ENCODE measurements around the gene FHIT. TPM values are rescaled to one million over a fixed set of nuclear protein-coding genes. Genes with fewer than 3 reads are reported as not detected.

Gene FHIT
- total and polyA plus RNA-seq, 10 of the 15 experiments (the other 5 are each of a cell fraction or from before 2014, with no cell fraction given), result 4.2 to 14.9 (median 9.4) TPM

DNA sequence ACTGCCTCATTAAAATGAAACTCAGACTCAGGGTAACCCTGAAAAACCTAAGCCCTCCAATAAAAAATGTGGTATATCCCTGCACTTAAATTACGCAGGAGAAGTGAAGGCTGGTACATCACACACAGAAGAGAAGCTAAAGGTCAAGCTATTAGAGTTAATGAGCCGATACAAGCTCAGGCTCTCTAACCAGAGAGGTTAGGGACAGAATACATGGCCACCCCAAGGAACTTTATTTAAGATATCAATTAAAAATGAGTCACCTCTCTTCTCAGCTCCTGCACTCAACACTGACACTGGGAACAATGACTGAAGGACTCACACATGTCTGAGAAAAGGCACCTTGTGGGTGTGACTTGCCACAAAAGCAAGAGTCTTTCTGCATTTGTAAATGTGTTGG is 1400.8 kb downstream of the FHIT start:
- FAIRE-seq, result no peak

More for the DNA sequence above, 1400.8 kb downstream of the FHIT start:
- WGBS (ENCODE audit: insufficient coverage, insufficient replicate concordance, low lambda C conversion rate, missing lambda C conversion rate), result 23% methylated on average over 2 of the region's 2 CpGs
- H2AFZ ChIP-seq (ENCODE audit: control insufficient read depth, low read depth, low read length), result no peak overlapping the region
- CTCF ChIA-PET, result interaction anchor here (2.0 to 10.6 kb wide), 3 partner anchors 9 to 537 kb away, joined by 7 to 119 read pairs (median 36); no protein-coding TSS in a partner anchor
- H4K20me1 ChIP-seq (ENCODE audit: control insufficient read depth, insufficient read depth), result no peaks in the 10 kb centered on the region
- no peak overlapping the region for H3K9ac ChIP-seq (ENCODE audit: control insufficient read depth, insufficient read depth, low read length)
- no peaks in the 10 kb centered on the region for H3K36me3 ChIP-seq (ENCODE audit: control insufficient read depth in 2 of 2, insufficient read depth in 2 of 2, low read length in 1 of 2)
- in situ Hi-C loops (cut with MboI) (no loop called here), intact Hi-C loops (cut with micrococcal nuclease; ENCODE audit: unreplicated experiment) (loop anchor here (10.0 kb wide), 1 partner anchor 856 kb away; no protein-coding TSS in a partner anchor)
- H3K79me2 ChIP-seq (ENCODE audit: control insufficient read depth, insufficient read depth, low read length), result no peaks in the 10 kb centered on the region
- H3K4me1 ChIP-seq (ENCODE audit: control insufficient read depth, insufficient read depth, low read length), result no peaks in the 10 kb centered on the region
- no peak overlapping the region for H3K4me2 ChIP-seq (ENCODE audit: control insufficient read depth, insufficient read depth)
- SMC1A ChIA-PET (ENCODE audit: uncharacterized antibody, unreplicated experiment), result interaction anchor here (1.0 to 1.5 kb wide), 4 partner anchors 10 to 293 kb away, joined by 3 to 4 read pairs (median 3); no protein-coding TSS in a partner anchor
- POLR2A ChIA-PET, result no interaction called here
- H3K4me3 ChIP-seq, result no peak overlapping the region
- no peak for TF ChIP-seq IKZF2 (IDR thresholded peaks at IDR 0.05)
- TF ChIP-seq, protein P1, sequence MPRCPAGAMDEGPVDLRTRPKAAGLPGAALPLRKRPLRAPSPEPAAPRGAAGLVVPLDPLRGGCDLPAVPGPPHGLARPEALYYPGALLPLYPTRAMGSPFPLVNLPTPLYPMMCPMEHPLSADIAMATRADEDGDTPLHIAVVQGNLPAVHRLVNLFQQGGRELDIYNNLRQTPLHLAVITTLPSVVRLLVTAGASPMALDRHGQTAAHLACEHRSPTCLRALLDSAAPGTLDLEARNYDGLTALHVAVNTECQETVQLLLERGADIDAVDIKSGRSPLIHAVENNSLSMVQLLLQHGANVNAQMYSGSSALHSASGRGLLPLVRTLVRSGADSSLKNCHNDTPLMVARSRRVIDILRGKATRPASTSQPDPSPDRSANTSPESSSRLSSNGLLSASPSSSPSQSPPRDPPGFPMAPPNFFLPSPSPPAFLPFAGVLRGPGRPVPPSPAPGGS (IDR thresholded peaks at IDR 0.05; ENCODE audit: borderline replicate concordance, insufficient read depth, low read depth, low read length, poor library complexity, severe bottlenecking), result no peak
- TF ChIP-seq, protein P2, sequence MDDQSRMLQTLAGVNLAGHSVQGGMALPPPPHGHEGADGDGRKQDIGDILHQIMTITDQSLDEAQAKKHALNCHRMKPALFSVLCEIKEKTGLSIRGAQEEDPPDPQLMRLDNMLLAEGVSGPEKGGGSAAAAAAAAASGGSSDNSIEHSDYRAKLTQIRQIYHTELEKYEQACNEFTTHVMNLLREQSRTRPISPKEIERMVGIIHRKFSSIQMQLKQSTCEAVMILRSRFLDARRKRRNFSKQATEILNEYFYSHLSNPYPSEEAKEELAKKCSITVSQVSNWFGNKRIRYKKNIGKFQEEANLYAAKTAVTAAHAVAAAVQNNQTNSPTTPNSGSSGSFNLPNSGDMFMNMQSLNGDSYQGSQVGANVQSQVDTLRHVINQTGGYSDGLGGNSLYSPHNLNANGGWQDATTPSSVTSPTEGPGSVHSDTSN (IDR thresholded peaks at IDR 0.05; ENCODE audit: insufficient replicate concordance, low read depth, low read length), result no peak
- TF ChIP-seq, protein P3, sequence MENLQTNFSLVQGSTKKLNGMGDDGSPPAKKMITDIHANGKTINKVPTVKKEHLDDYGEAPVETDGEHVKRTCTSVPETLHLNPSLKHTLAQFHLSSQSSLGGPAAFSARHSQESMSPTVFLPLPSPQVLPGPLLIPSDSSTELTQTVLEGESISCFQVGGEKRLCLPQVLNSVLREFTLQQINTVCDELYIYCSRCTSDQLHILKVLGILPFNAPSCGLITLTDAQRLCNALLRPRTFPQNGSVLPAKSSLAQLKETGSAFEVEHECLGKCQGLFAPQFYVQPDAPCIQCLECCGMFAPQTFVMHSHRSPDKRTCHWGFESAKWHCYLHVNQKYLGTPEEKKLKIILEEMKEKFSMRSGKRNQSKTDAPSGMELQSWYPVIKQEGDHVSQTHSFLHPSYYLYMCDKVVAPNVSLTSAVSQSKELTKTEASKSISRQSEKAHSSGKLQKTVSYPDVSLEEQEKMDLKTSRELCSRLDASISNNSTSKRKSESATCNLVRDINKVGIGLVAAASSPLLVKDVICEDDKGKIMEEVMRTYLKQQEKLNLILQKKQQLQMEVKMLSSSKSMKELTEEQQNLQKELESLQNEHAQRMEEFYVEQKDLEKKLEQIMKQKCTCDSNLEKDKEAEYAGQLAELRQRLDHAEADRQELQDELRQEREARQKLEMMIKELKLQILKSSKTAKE (IDR thresholded peaks at IDR 0.05; ENCODE audit: low read depth, poor library complexity, severe bottlenecking), result no peak
- TF ChIP-seq SRF (IDR thresholded peaks at IDR 0.05; ENCODE audit: low read depth in 2 of 2, low read length in 2 of 2), result no peak
- TF ChIP-seq BCL11A (IDR thresholded peaks at IDR 0.05; ENCODE audit: low read depth, low read length), result no peak
- no peak for TF ChIP-seq NFXL1 (IDR thresholded peaks at IDR 0.05; ENCODE audit: borderline replicate concordance)
- TF ChIP-seq CEBPB (IDR thresholded peaks at IDR 0.05; ENCODE audit: borderline replicate concordance in 1 of 2, low read depth in 2 of 2, low read length in 2 of 2), result no peak
- TF ChIP-seq CBFB (IDR thresholded peaks at IDR 0.05; ENCODE audit: low read depth), result no peak
- TF ChIP-seq BHLHE40 (IDR thresholded peaks at IDR 0.05; ENCODE audit: borderline replicate concordance in 1 of 2, low read depth in 2 of 2, low read length in 1 of 2), result no peak
- TF ChIP-seq HCFC1 (IDR thresholded peaks at IDR 0.05; ENCODE audit: low read length), result no peak
- TF ChIP-seq BACH1 (IDR thresholded peaks at IDR 0.05; ENCODE audit: borderline replicate concordance), result no peak
- no peak for TF ChIP-seq STAT3 (IDR thresholded peaks at IDR 0.05; ENCODE audit: low read depth, low read length)
- TF ChIP-seq NRF1 (conservative IDR thresholded peaks at IDR 0.05; ENCODE audit: low read depth, low read length), result no peak
- no peak for TF ChIP-seq FOXK2 (IDR thresholded peaks at IDR 0.05)
- TF ChIP-seq POU2F2 (IDR thresholded peaks at IDR 0.05; ENCODE audit: borderline replicate concordance, low read depth, low read length), result no peak
- TF ChIP-seq, protein P4, sequence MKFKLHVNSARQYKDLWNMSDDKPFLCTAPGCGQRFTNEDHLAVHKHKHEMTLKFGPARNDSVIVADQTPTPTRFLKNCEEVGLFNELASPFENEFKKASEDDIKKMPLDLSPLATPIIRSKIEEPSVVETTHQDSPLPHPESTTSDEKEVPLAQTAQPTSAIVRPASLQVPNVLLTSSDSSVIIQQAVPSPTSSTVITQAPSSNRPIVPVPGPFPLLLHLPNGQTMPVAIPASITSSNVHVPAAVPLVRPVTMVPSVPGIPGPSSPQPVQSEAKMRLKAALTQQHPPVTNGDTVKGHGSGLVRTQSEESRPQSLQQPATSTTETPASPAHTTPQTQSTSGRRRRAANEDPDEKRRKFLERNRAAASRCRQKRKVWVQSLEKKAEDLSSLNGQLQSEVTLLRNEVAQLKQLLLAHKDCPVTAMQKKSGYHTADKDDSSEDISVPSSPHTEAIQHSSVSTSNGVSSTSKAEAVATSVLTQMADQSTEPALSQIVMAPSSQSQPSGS (IDR thresholded peaks at IDR 0.05; ENCODE audit: low read length), result no peak
- no peak for TF ChIP-seq ZZZ3 (IDR thresholded peaks at IDR 0.05; ENCODE audit: control insufficient read depth, insufficient read length, low read depth)
- no peak for TF ChIP-seq MTA2 (IDR thresholded peaks at IDR 0.05; ENCODE audit: low read depth)
- ATAC-seq (no peak), DNase-seq (ENCODE audit: low read depth, low spot score) (no peak)
- H3K27me3 ChIP-seq (replicated peaks in 1 of 2; ENCODE audit: control insufficient read depth in 2 of 2, insufficient read depth in 2 of 2, low read length in 1 of 2), result peaks cover 0 to 3% of the 10 kb centered on the region in 2 experiments; a peak in 1 of 4 replicates
- no peak overlapping the region for H3K27ac ChIP-seq (ENCODE audit: control insufficient read depth, insufficient read depth)
- RAD21 ChIA-PET (ENCODE audit: unreplicated experiment), result interaction anchor here (1.0 to 1.7 kb wide), 3 partner anchors 9 to 582 kb away, joined by 3 to 5 read pairs (median 3); no protein-coding TSS in a partner anchor
- BruUV-seq (replicated peaks), result no TSS peak
- H3K9me3 ChIP-seq (replicated peaks; ENCODE audit: control insufficient read depth, insufficient read depth, low read length), result no peaks in the 10 kb centered on the region; the same call in 1 of the 3 replicates
